HL-60/S4 (cell line): ENCODE data around the gene NCOA1.
"Not testable (repeated sequence)": the region's sequence is repeated elsewhere in the genome, so short reads cannot be mapped to it uniquely, and the experiment has no call there.

Experiments used
- in situ Hi-C: fragments of 300-500 bp; cut with MboI; formaldehyde crosslinking; loops from 2 replicates; pipeline ENCODE4 v1.14.3; 2022; ENCODE audit warnings: low sequenced_read_pairs

Gene NCOA1

GRCh38 chr2:24490690-24491541, at the start of gene NCOA1:
TSS of gene NCOA1 (plus strand) at chr2:24491254. CDS start at chr2:24658678, 167,424 bp downstream.
- in situ Hi-C loops: no loop called here

GRCh38 chr2:24448797-24449196, 42.3 kb upstream of the NCOA1 start:
- in situ Hi-C loops: no loop called here

GRCh38 chr2:24449344-24449743, 41.7 kb upstream of the NCOA1 start:
- in situ Hi-C loops: no loop called here

- in situ Hi-C loops: no loop called here
Observed at GRCh38 chr2:24451805-24452501, 39.1 kb upstream of the NCOA1 start.

GRCh38 chr2:24452502-24452885, 38.6 kb upstream of the NCOA1 start:
- in situ Hi-C loops: no loop called here

- in situ Hi-C loops: no loop called here
Observed at GRCh38 chr2:24453379-24454073, 37.5 kb upstream of the NCOA1 start.

GRCh38 chr2:24454294-24454693, 36.8 kb upstream of the NCOA1 start:
- in situ Hi-C loops: no loop called here

GRCh38 chr2:24456599-24457556, 34.2 kb upstream of the NCOA1 start:
- in situ Hi-C loops: no loop called here

GRCh38 chr2:24457696-24458386, 33.2 kb upstream of the NCOA1 start:
- in situ Hi-C loops: no loop called here

GRCh38 chr2:24459224-24460161, 31.6 kb upstream of the NCOA1 start:
- in situ Hi-C loops: no loop called here

GRCh38 chr2:24461685-24462084, 29.4 kb upstream of the NCOA1 start:
- in situ Hi-C loops: no loop called here

GRCh38 chr2:24463271-24463670, 27.8 kb upstream of the NCOA1 start:
- in situ Hi-C loops: no loop called here

- in situ Hi-C loops: no loop called here
Observed at GRCh38 chr2:24466871-24467870, 23.9 kb upstream of the NCOA1 start.

- in situ Hi-C loops: not testable (repeated sequence)
Observed at GRCh38 chr2:24468453-24468852, 22.6 kb upstream of the NCOA1 start.

GRCh38 chr2:24469148-24469650, 21.9 kb upstream of the NCOA1 start:
- in situ Hi-C loops: no loop called here

GRCh38 chr2:24471662-24472061, 19.4 kb upstream of the NCOA1 start:
- in situ Hi-C loops: no loop called here

GRCh38 chr2:24472416-24472815, 18.6 kb upstream of the NCOA1 start:
- in situ Hi-C loops: no loop called here
